Activated naive CD4-positive, alpha-beta T cell treated with anti-CD3 and anti-CD28 coated beads, Interleukin-2, amount 50 U/mL, for 24 hours (primary cell): ENCODE measurements around the gene AGRP.
A peak's percentile ranks its signal among the peaks of the same experiment; 100 is the strongest.

ENCODE experiments used
- H3K27ac Mint-ChIP-seq: one replicate; pipeline ENCODE4 v1.8.0; 2021; ENCODE audit warnings: mild to moderate bottlenecking, mixed read lengths
- H3K27me3 Mint-ChIP-seq: one replicate; pipeline ENCODE4 v1.8.0; 2021; ENCODE audit warnings: mixed read lengths
- H3K36me3 Mint-ChIP-seq: one replicate; pipeline ENCODE4 v1.8.0; 2021; ENCODE audit warnings: mixed read lengths
- H3K4me1 Mint-ChIP-seq: one replicate; pipeline ENCODE4 v1.8.0; 2021; ENCODE audit warnings: mixed read lengths
- H3K4me3 Mint-ChIP-seq: one replicate; pipeline ENCODE4 v1.8.0; 2021; ENCODE audit warnings: mild to moderate bottlenecking, mixed read lengths
- H3K9me3 Mint-ChIP-seq: one replicate; pipeline ENCODE4 v1.8.0; 2021; ENCODE audit warnings: mixed read lengths

AGRP gene, protein sequence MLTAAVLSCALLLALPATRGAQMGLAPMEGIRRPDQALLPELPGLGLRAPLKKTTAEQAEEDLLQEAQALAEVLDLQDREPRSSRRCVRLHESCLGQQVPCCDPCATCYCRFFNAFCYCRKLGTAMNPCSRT

DNA sequence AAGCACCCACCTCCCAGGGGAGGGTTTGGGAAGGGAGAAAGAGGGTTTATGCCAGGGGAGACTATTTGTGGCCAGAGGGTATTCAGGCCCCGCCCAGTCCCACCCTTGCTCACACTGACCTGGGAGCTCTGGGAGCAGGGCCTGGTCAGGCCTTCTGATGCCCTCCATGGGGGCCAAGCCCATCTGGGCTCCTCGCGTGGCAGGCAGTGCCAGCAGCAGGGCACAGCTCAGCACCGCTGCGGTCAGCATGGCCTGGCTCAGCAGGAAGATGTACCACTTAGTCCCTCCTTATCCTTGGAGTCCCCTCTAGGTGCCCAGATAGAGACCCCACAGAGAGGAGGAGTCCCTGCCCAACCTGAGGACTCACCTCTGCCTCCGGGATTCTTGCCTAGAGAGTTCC lies at the start of gene AGRP:
AGRP (minus strand) TSS at position 398 of the 400 bp plus-strand sequence; CDS start at position 249, 149 bp downstream.
- no peaks in the 10 kb centered on the region for H3K27me3 Mint-ChIP-seq
- no peaks in the 10 kb centered on the region for H3K36me3 Mint-ChIP-seq

DNA sequence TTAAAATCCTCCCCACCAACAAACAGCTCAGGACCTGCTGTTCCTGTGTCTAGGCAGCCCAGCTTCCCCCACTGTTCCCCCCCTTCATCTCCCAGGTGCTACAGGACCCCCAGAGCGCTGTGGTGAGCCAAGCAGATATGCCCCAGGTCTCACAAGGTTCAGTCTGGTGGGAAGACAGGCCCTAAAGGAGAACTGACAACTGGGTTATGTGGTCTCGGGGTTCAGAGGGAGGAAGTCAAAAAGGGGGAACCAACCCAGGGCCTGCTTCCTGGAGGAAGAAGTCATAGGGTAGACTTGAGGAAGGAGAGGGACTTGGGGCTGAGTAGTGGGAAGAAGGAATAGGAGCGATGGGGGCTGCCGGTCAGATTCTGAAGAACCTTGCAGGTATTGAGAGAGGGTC lies 47.9 kb upstream of the AGRP start:
- H3K9me3 Mint-ChIP-seq = no peaks in the 10 kb centered on the region
- H3K36me3 Mint-ChIP-seq = no peaks in the 10 kb centered on the region
- peaks cover 30% of the 10 kb centered on the region for H3K4me1 Mint-ChIP-seq
- H3K27ac Mint-ChIP-seq = no peak overlapping the region
- H3K4me3 Mint-ChIP-seq = no peak overlapping the region
- peaks cover 9% of the 10 kb centered on the region for H3K27me3 Mint-ChIP-seq

More for the DNA sequence above, at the start of gene AGRP:
- Mint-ChIP-seq H3K4me3 (peak within 1 kb of the TSS; percentile 98), H3K4me1 (peaks cover 30% of the 10 kb centered on the region), H3K9me3 (no peaks in the 10 kb centered on the region), H3K27ac (peak within 1 kb of the TSS; percentile 96)

DNA sequence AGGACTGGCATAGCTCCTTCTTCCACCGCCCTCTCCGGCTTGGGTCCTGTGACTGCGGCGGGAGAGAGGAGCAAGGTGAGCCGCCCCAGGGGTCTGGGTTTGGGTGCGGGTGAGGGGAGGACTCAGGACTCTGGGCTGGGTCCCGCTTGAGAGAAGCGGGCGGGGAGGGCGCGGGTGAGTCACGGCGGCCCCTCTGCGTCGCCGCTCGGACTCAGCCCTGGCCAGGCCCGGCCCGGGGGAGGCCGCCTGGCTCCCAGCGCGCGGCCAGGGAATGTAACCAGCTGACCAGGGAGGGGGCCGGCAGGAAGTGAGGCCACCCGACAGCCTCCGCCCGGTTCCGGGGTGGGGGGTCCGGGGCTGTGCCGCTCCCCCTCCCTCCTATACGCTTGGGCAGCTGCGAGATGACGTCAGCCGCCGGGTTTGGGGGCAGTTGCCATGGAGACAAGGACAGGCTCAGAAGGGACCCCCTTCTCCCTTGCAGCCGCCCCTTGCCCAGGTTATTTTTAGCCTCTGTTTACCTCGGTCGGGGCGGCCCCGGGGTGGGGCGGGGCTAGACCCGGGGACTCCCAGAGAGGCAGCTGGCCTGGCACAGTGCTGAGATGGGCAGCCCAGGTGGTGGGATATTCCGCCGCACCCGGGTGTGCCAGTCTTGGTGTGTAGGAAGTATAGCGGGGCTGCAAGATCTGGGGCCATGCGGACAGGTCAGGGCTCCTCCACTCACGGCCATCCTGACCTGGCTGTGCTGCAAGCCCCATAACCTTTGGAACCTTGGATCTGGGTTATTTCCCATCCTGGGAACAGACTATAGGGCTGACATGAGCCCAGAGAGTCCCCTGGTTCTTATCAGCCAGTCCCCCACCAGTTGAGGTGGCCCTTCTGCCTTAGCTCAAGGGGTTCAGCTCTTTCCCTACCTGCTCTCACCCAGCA lies 46.9 kb upstream of the AGRP start:
- Mint-ChIP-seq H3K4me3 (peak overlapping the region; percentile 87), H3K27me3 (peaks cover 9% of the 10 kb centered on the region), H3K9me3 (no peaks in the 10 kb centered on the region), H3K36me3 (no peaks in the 10 kb centered on the region), H3K27ac (no peak overlapping the region), H3K4me1 (peaks cover 27% of the 10 kb centered on the region)

DNA sequence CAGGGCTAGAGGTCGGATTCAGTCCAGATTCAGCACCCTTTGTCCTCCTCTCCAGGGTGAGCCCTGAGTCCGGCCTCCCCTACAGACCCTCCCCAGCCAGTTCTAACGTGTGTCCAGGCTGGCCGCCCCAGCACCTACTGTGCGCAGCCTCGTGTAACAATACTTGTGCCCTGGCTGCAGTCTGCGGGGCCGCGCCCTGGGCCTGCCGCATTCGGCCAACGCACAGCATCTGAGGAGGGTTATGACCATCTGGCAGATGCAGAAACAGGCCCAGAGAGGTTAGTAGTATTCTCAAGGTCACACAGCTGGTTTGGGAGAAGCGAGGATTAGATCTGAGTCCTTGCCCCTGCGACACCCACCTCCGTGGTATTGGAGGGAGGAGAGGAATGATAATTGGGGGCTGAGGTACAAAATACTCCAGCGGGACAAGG lies 46.2 kb upstream of the AGRP start:
- Mint-ChIP-seq H3K36me3 (no peaks in the 10 kb centered on the region), H3K4me1 (peaks cover 24% of the 10 kb centered on the region), H3K27ac (peak overlapping the region; percentile 80), H3K4me3 (peak overlapping the region; percentile 87), H3K27me3 (peaks cover 9% of the 10 kb centered on the region), H3K9me3 (no peaks in the 10 kb centered on the region)

DNA sequence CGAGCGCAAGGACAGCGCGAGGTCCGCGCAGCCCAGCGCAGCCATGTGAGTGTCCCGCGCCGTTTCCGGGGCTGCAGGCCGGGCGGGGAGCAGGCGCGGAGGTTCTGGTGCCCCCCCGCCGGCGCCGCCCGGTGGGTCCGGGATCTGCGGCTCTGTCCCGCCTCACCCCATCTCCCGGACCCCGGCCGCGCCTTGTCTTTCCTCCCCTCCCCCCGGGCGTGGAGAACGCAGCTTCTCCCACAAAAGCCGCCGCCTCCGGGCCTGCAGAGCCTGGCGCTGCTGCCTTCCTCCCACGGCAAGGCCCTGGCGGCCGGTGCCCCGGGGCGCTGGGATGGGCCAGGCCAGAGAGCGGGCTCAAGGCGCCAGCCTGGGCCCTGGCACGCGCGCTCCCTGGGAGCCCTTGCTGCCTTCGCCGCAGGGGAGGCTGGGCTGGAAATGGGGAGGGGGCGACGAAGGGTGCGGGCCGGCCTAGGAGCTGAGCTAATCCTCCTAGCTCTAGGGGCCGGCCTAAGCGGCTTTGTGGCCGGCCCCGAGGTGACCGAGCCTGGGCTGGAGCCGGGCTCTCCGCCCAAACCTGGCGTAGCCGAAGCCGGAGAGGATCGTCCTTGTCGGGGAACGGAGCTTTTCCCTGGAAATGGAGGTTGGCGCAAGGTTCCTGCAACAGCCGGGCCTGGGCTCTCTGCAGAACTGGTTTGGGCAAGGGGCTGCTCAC lies 45.7 kb upstream of the AGRP start:
- Mint-ChIP-seq H3K4me3 (peak overlapping the region; percentile 87), H3K4me1 (peaks cover 24% of the 10 kb centered on the region), H3K9me3 (no peaks in the 10 kb centered on the region), H3K27me3 (peaks cover 9% of the 10 kb centered on the region), H3K36me3 (no peaks in the 10 kb centered on the region), H3K27ac (no peak overlapping the region)

DNA sequence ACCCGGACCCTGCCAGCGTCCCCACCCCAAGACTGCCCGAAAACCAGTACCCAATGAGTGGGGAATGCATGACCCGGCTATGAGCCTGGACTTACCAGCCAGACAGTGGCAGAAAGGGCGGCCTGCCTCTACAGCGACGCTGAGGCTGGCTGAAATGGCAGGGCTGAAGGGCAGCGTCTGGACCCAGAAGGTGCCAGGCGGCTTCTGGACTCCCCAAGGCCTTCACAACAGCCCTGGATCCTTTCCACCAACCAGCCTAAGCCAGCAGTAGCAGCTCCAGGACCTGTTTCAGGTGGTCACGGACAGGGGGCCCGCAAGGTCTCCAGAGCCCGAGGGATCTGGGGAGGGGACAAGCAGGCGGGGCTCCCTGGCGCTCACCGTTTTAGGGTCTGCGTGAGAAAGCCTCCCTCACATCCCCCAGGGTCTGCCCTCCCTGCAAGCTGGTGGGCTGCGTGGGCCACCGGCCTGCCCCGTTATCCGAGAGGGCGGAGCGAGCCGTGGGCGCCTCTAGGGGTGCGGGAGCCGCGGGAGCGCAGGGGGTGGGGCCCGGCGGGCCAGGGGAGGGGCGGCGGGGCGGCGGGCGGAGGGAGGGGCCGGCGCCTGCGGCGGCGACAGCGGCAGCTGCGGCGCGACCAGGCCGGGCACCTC lies 45.0 kb upstream of the AGRP start, which contains the start of gene RIPOR1:
RIPOR1 (plus strand) TSS at position 608 of the 648 bp plus-strand sequence. CDS start 9,618 bp downstream, outside the sequence.
- peaks cover 9% of the 10 kb centered on the region for H3K27me3 Mint-ChIP-seq
- no peaks in the 10 kb centered on the region for H3K36me3 Mint-ChIP-seq
- H3K27ac Mint-ChIP-seq = peak within 1 kb of the TSS; percentile 80
- H3K4me3 Mint-ChIP-seq = peak within 1 kb of the TSS; percentile 87
- H3K9me3 Mint-ChIP-seq = no peaks in the 10 kb centered on the region
- peaks cover 22% of the 10 kb centered on the region for H3K4me1 Mint-ChIP-seq

DNA sequence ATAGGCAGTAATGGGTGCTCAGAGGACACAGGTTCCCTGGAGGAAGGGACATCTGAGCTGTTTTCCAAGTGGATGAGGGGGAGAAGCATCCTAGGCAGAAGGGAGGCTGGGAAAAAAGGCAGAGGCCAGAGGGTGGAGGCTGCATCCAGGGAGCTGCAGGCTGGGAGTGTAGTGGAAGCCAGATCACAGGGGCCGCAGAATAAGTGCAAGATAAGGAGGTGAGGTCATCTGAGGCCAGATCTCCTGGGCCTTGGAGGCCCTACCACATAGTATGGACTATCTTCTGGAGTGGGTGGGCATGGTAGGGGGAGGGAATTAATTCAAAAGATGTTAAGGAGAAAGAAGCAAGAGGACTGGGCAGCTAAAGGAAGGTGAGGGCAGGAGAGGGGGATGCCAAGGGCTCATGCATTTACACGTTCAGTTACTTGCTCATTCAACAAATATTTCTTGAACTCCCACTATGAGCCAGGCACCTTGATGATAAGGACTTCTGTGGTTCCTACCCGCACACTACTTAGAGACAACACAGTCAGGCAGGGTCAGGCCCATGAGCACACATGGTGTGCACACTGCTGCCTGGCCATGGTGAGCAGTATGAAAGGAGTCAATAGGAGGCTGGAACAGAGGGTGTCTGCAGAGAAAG lies 42.9 kb upstream of the AGRP start:
- Mint-ChIP-seq H3K9me3 (no peaks in the 10 kb centered on the region), H3K4me1 (peaks cover 24% of the 10 kb centered on the region), H3K4me3 (no peak overlapping the region), H3K36me3 (no peaks in the 10 kb centered on the region), H3K27ac (no peak overlapping the region), H3K27me3 (peaks cover 5% of the 10 kb centered on the region)

DNA sequence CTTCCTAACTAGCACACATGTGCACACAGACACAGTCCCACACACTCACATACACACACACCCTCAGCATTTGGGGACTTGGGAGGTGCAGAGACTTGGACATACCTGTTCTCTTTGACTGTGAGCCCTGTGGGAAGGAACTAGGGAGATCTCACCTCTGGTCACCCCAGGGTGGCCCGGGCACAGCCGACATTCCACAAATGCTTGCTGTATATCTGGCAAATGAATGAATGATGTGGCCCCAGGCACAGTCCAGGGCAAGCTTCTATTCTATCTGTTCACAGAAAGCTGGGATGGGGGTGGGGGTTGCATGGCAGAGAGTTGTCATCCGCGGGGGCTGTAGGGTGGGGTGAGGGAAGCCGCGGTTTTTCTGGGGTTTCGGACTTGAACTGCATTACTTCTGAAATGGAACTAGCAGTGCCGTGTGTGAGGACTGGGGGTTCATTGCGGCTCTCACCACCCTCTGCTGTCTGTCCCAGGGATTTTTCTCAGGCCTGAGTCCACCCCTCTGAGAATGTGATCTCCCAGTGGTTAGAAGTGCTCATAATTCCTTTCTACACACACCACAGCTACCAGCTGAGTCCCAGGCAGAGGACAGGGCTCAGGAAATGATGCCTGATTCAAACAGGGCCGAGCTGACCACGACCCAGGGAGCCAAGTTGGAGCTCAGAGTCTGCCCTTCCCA lies 42.0 kb upstream of the AGRP start:
- H3K27ac Mint-ChIP-seq = no peak overlapping the region
- H3K4me3 Mint-ChIP-seq = no peak overlapping the region
- no peaks in the 10 kb centered on the region for H3K36me3 Mint-ChIP-seq
- H3K4me1 Mint-ChIP-seq = peaks cover 22% of the 10 kb centered on the region
- H3K27me3 Mint-ChIP-seq = peaks cover 3% of the 10 kb centered on the region
- no peaks in the 10 kb centered on the region for H3K9me3 Mint-ChIP-seq

DNA sequence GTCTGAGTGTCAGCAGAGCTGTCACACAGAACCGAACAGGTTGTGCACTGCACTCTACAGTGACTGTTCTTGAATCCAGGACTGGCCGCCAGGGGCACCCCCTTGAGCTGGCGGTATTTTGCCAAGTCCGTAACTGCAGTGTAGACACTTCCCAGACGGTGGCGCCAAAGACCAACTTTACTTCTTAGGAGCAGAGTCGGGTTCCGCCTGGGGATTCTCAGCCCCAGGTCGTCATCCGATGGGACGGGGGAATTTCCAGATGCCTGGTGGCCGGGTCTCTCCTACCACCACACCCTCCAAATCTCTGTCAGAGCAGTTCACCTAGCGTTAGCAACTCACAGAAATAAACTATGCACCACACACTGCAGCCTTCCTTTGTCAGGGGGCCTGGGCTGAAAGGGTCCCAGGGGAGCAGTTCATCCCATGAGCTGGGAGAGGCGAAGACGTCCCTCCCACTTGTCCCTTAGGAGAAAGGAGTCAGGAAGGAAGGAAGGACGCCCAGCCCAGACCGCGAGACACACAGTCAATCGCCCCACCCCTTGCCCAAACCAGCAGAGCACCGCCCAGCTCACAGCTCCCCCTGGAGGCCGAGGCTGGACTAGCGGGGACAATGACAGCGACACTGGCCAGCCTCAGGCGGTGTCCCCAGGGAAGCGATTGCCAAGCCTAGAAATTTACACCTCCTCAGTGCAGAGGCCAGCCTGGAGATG lies 37.9 kb upstream of the AGRP start:
- H3K27ac Mint-ChIP-seq = peak overlapping the region; percentile 96
- H3K36me3 Mint-ChIP-seq = no peaks in the 10 kb centered on the region
- H3K4me1 Mint-ChIP-seq = peaks cover 25% of the 10 kb centered on the region
- no peaks in the 10 kb centered on the region for H3K27me3 Mint-ChIP-seq
- H3K4me3 Mint-ChIP-seq = peak overlapping the region; percentile 93
- H3K9me3 Mint-ChIP-seq = no peaks in the 10 kb centered on the region

DNA sequence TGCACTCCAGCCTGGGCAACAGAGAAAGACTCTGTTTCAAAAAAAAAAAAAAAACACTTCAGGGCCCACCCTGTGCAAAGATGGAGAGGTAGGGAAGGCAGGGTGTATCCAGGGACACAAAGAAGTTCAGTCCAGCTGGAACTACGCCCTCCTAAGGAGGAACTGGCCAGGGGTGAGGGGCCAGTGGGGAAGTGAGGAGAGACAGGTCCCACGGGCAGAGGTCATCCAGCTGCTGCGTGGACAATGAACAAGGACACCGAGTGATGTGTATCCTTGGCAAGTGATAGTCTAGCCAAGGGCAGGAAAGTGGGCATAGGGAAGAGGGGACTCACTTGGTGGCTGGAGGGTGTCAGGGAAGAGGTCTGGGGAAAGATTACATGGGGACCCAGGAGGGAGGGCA lies 35.9 kb upstream of the AGRP start:
- no peaks in the 10 kb centered on the region for H3K36me3 Mint-ChIP-seq
- H3K4me1 Mint-ChIP-seq = peaks cover 29% of the 10 kb centered on the region
- H3K27ac Mint-ChIP-seq = no peak overlapping the region
- H3K4me3 Mint-ChIP-seq = no peak overlapping the region
- no peaks in the 10 kb centered on the region for H3K9me3 Mint-ChIP-seq
- H3K27me3 Mint-ChIP-seq = no peaks in the 10 kb centered on the region

DNA sequence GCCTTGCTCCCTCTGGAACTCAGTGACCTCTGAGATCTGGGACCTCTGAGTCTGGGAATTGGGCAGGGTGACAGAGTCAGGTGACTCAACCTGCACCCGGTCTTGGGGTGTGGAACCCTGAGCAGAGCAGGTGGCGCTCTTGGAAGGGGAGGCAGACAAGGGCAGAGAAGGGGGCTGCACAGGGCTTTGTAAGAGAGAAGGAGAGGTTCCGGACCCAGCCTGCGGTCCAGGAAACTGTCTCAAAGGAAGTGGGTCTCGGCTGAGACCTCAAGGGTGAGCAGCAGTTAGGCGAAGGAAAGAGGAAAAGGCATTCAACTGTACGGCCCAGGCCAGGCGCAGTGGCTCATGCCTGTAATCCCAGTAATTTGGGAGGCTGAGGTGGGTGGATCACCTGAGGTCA lies 35.3 kb upstream of the AGRP start:
- H3K4me3 Mint-ChIP-seq = no peak overlapping the region
- no peaks in the 10 kb centered on the region for H3K36me3 Mint-ChIP-seq
- no peaks in the 10 kb centered on the region for H3K9me3 Mint-ChIP-seq
- H3K27me3 Mint-ChIP-seq = no peaks in the 10 kb centered on the region
- no peak overlapping the region for H3K27ac Mint-ChIP-seq
- H3K4me1 Mint-ChIP-seq = peaks cover 29% of the 10 kb centered on the region

DNA sequence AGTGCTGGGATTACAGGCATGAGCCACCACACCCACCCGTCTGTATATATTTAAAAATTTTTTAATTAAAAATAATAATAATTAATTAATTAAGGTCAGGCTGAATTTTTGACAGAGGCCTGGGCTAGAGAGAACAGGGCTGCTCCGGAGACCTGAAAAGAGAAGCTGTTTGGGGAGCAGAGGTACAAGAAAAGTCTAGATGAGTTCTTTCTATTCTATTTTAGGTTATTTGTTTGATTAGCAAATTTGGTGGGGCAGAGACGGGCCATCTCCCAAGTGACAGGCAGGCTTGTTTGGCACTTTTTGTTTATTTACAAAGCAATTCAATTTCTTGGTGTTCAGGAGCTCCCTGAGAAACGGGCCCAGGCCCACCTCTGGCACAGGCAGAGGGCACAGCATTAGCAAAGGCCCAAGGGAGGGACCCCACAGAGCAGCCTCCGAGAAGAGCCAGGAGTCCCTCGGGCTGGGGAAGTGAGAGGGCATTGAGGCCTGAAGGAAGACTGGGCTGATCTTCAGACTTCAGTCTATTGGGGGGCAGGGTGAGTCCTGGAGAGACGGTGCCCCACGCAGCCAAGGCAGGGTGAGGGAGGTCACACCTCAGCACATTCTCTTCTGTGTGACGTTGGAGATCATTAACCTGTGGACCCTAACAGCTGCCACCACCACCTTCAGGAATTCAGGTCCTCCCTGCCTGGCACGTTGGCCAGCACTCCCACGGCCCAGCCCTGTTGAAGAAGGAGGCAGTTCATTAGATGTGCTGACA lies 34.5 kb upstream of the AGRP start:
- H3K4me1 Mint-ChIP-seq = peaks cover 27% of the 10 kb centered on the region
- no peaks in the 10 kb centered on the region for H3K27me3 Mint-ChIP-seq
- no peaks in the 10 kb centered on the region for H3K9me3 Mint-ChIP-seq
- no peaks in the 10 kb centered on the region for H3K36me3 Mint-ChIP-seq
- H3K4me3 Mint-ChIP-seq = no peak overlapping the region
- H3K27ac Mint-ChIP-seq = no peak overlapping the region

DNA sequence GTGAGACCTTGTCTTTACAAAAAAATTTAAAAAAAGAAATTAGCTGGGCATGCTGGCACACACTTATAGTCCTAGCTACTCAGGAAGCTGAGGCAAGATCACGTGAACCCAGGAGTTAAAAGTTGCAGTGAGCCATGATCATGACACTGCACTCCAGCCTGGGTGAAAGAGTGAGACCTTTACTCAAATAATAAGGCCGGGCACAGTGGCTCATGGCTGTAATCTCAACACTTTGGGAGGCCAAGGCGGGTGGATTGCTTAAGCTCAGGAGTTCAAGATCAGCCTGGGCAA lies 33.8 kb upstream of the AGRP start:
- peaks cover 26% of the 10 kb centered on the region for H3K4me1 Mint-ChIP-seq
- H3K27me3 Mint-ChIP-seq = no peaks in the 10 kb centered on the region
- no peaks in the 10 kb centered on the region for H3K9me3 Mint-ChIP-seq
- H3K4me3 Mint-ChIP-seq = no peak overlapping the region
- no peak overlapping the region for H3K27ac Mint-ChIP-seq
- H3K36me3 Mint-ChIP-seq = no peaks in the 10 kb centered on the region
